Breast epithelium (tissue), 4 donors: Measurements from ENCODE around the gene HMGB1. TPM values are rescaled to one million over a fixed set of nuclear protein-coding genes. Genes with fewer than 3 reads are reported as not detected.

ENCODE experiments used
- DNase-seq, 2 donors: peaks; one replicate each; pipeline ENCODE4 v3.0.0-alpha.2; 2019; ENCODE audit warnings: low spot score in 2 of 2
- H3K27ac ChIP-seq, 2 donors: fragments of 200-600 bp; sonication (generic) in 1 of 2; one replicate each; pipeline ENCODE4 v1.5.1; 2016 to 2019; ENCODE audit warnings: mild to moderate bottlenecking in 1 of 2
- H3K27me3 ChIP-seq, 2 donors: fragments of 200-600 bp; sonication (generic) in 1 of 2; one replicate each; pipeline versions ENCODE4 v1.5.1 to v1.6.0; 2017 to 2019; ENCODE audit warnings: control low read depth in 1 of 2, mild to moderate bottlenecking in 1 of 2
- H3K36me3 ChIP-seq: fragments of 200-600 bp; one replicate; pipeline ENCODE4 v1.5.1; 2019
- H3K4me1 ChIP-seq, 2 donors: fragments of 200-600 bp; sonication (generic); one replicate each; pipeline ENCODE4 v1.5.1; 2016 to 2019; ENCODE audit warnings: control low read depth in 1 of 2
- H3K4me3 ChIP-seq, 3 donors: fragments of 200-600 bp; sonication (generic); 1 replicate in 2 of 3; 2 replicates in 1 of 3; pipeline ENCODE4 v1.5.1; 2016 to 2019; ENCODE audit warnings: mild to moderate bottlenecking in 3 of 3, moderate library complexity in 2 of 3
- H3K9me3 ChIP-seq, 2 donors: fragments of 200-600 bp; sonication (generic) in 1 of 2; one replicate each; pipeline ENCODE4 v1.5.1; 2016 to 2019; ENCODE audit warnings: control low read depth in 1 of 2
- CTCF ChIP-seq, 3 donors: fragments of 450-650 bp; IDR thresholded peaks; one replicate each; pipeline ENCODE4 v1.5.1; 2016 to 2017; ENCODE audit warnings: antibody characterized with exemption in 3 of 3, mild to moderate bottlenecking in 3 of 3, moderate library complexity in 3 of 3
- POLR2A ChIP-seq: fragments of 450-650 bp; IDR thresholded peaks from one replicate; pipeline ENCODE4 v1.6.1; 2016; ENCODE audit warnings: antibody characterized with exemption, mild to moderate bottlenecking, moderate library complexity
- POLR2AphosphoS5 ChIP-seq, 3 donors: sonication (generic); formaldehyde crosslinking; IDR thresholded peaks; one replicate each; pipeline ENCODE4 v1.6.1; 2017; ENCODE audit warnings: antibody characterized with exemption in 3 of 3
- intact Hi-C: fragments of 100-400 bp; cut with DNase I; formaldehyde crosslinking; loops from one replicate; pipeline ENCODE4 v1.15.1; 2023; ENCODE audit warnings: low total_unique reads
- total RNA-seq, 3 donors: library from RNA; depleted of rRNA; stranded (reverse); fragments of >200 nt; gene quantifications; one replicate each; pipeline ENCODE4 v1.1.0, GENCODE V29; 2016

HMGB1 gene
- total RNA-seq, 3 donors from 2014 or later = 185 to 269 (median 262) TPM

- Histone ChIP-seq H3K36me3 (no peaks in the 10 kb centered on the region), H3K9me3 (no peaks in the 10 kb centered on the region), H3K27ac (no peak overlapping the region), H3K4me1 (no peaks in the 10 kb centered on the region), H3K27me3 (no peaks in the 10 kb centered on the region), H3K4me3 (no peak overlapping the region)
- intact Hi-C loops = no loop called here
- TF ChIP-seq POLR2AphosphoS5 (IDR thresholded peaks at IDR 0.05) (no peak), CTCF (IDR thresholded peaks at IDR 0.05) (no peak), POLR2A (no peak)
- DNase-seq = no peak
Measured at GRCh38 chr13:30504081-30504480, 38.3 kb upstream of the HMGB1 start.

GRCh38 chr13:30502237-30502636, 36.5 kb upstream of the HMGB1 start:
- no peak for DNase-seq
- intact Hi-C loops = no loop called here

GRCh38 chr13:30499338-30499737, 33.6 kb upstream of the HMGB1 start:
- no peak overlapping the region for H3K27ac ChIP-seq
- no peaks in the 10 kb centered on the region for H3K36me3 ChIP-seq
- H3K4me1 ChIP-seq = no peaks in the 10 kb centered on the region
- no peak overlapping the region for H3K4me3 ChIP-seq
- TF ChIP-seq CTCF (IDR thresholded peaks at IDR 0.05) (no peak), POLR2A (no peak), POLR2AphosphoS5 (IDR thresholded peaks at IDR 0.05) (no peak)
- H3K27me3 ChIP-seq = no peaks in the 10 kb centered on the region
- no peaks in the 10 kb centered on the region for H3K9me3 ChIP-seq
- intact Hi-C loops = no loop called here
- no peak for DNase-seq

More at GRCh38 chr13:30502237-30502636, 36.5 kb upstream of the HMGB1 start:
- H3K4me1 ChIP-seq = no peaks in the 10 kb centered on the region
- H3K27ac ChIP-seq = no peak overlapping the region
- H3K9me3 ChIP-seq = no peaks in the 10 kb centered on the region
- no peaks in the 10 kb centered on the region for H3K36me3 ChIP-seq
- no peak overlapping the region for H3K4me3 ChIP-seq
- TF ChIP-seq POLR2A = no peak
- no peak for TF ChIP-seq POLR2AphosphoS5 (IDR thresholded peaks at IDR 0.05)
- no peak for TF ChIP-seq CTCF (IDR thresholded peaks at IDR 0.05)
- no peaks in the 10 kb centered on the region for H3K27me3 ChIP-seq

GRCh38 chr13:30496147-30496546, 30.4 kb upstream of the HMGB1 start:
- intact Hi-C loops = no loop called here
- DNase-seq = no peak
- H3K27me3 ChIP-seq = no peaks in the 10 kb centered on the region
- H3K9me3 ChIP-seq = no peaks in the 10 kb centered on the region
- H3K36me3 ChIP-seq = no peaks in the 10 kb centered on the region
- no peak overlapping the region for H3K4me3 ChIP-seq
- TF ChIP-seq POLR2A = no peak
- TF ChIP-seq CTCF (IDR thresholded peaks at IDR 0.05) = no peak
- TF ChIP-seq POLR2AphosphoS5 (IDR thresholded peaks at IDR 0.05) = no peak
- H3K27ac ChIP-seq = no peak overlapping the region
- H3K4me1 ChIP-seq = no peaks in the 10 kb centered on the region

- intact Hi-C loops = no loop called here
- TF ChIP-seq POLR2AphosphoS5 (IDR thresholded peaks at IDR 0.05) (no peak), POLR2A (no peak), CTCF (IDR thresholded peaks at IDR 0.05) (no peak)
- no peaks in the 10 kb centered on the region for H3K27me3 ChIP-seq
- H3K4me1 ChIP-seq = no peaks in the 10 kb centered on the region
- no peak for DNase-seq
- no peaks in the 10 kb centered on the region for H3K9me3 ChIP-seq
- no peak overlapping the region for H3K4me3 ChIP-seq
- no peaks in the 10 kb centered on the region for H3K36me3 ChIP-seq
- H3K27ac ChIP-seq = no peak overlapping the region
Measured at GRCh38 chr13:30495746-30496145, 30.0 kb upstream of the HMGB1 start.
